Type B pancreatic cell (in vitro differentiated cells): ENCODE results near the gene SETDB1. TPM values are rescaled to one million over a fixed set of nuclear protein-coding genes. Genes with fewer than 3 reads are reported as not detected.
"Not testable (repeated sequence)": the region's sequence is repeated elsewhere in the genome, so short reads cannot be mapped to it uniquely, and the experiment has no call there.

Experiments
- DNase-seq: peaks from one replicate; pipeline ENCODE4 v3.0.0; 2021; ENCODE audit warnings: mixed read lengths; ENCODE audit not compliant: unreplicated experiment; ENCODE audit errors: extremely low spot score
- H3K27ac Mint-ChIP-seq: 2 replicates; pipeline ENCODE4 v1.8.0; 2021; ENCODE audit warnings: mild to moderate bottlenecking, mixed read lengths
- H3K27me3 Mint-ChIP-seq: 2 replicates; pipeline ENCODE4 v1.8.0; 2021; ENCODE audit warnings: mixed read lengths
- H3K36me3 Mint-ChIP-seq: 2 replicates; pipeline ENCODE4 v1.8.0; 2021; ENCODE audit warnings: mixed read lengths
- H3K4me1 Mint-ChIP-seq: one replicate; pipeline ENCODE4 v1.8.0; 2021; ENCODE audit warnings: mixed read lengths; ENCODE audit not compliant: unreplicated experiment
- H3K4me3 Mint-ChIP-seq: 2 replicates; pipeline ENCODE4 v1.8.0; 2021; ENCODE audit warnings: mild to moderate bottlenecking, mixed read lengths
- H3K9me3 Mint-ChIP-seq: 2 replicates; pipeline ENCODE4 v1.8.0; 2021; ENCODE audit warnings: mixed read lengths
- long read RNA-seq: library from polyadenylated mRNA; unstranded; transcript quantifications from one replicate; pipeline ENCODE4 v2.0.0, GENCODE V29; 2020
- total RNA-seq: library from RNA; stranded (reverse); gene quantifications from 2 replicates; pipeline ENCODE4 v1.2.1, GENCODE V29; 2021; ENCODE audit warnings: low replicate concordance
- TF ChIP-seq, protein P1 (sequence below): fragments of 200-600 bp; sonication (generic); conservative IDR thresholded peaks from 2 replicates; pipeline ENCODE4 v1.5.0; 2021; ENCODE audit warnings: antibody characterized with exemption, mild to moderate bottlenecking

The SETDB1 gene
- 53.5 and 73.8 TPM in 2 replicates for total RNA-seq
- long read RNA-seq, partial matches to known transcripts: 20 of 26 reads
- long read RNA-seq, other reads (novel, unspliced or antisense): 6 of 26 reads

DNA sequence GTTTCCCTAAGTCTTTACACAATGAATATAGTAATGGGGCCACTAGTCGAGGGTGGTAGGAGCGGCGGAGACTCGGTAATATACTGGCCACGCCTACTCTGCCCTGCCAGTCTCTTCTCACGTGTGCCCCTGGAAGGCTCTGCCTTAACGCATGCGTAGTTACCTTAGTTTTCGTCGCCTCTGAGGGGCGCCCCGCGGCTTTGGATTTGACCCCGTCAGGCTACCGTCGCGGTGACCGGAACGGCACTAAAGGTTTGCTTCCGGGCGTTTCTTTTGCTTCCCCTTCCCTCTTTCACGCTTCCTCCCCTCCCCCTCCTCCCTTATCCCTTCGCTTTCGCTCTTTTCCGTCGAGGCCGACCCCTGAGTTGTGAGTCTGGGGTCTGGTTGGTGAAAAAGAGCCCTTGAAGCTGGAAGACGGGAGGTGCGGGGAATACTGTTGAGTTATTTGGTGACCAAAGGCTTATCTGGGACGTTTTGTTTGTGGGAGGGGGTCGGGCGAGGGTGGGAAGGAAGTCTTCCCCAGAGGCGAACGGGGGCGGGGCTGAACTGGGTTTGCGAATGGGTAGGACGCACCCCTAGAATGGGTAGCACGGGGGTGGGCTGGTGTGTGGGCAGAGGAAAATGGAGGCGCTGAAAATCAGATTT, at the start of gene SETDB1:
TSS of gene SETDB1 (plus strand) at position 267 of the 645 bp plus-strand sequence. CDS start 1,352 bp downstream, outside the sequence.
- peak; percentile 96 for DNase-seq
- H3K36me3 Mint-ChIP-seq: peaks cover 32% of the 10 kb centered on the region
- peak within 1 kb of the TSS; percentile 99 for H3K4me3 Mint-ChIP-seq
- peak within 1 kb of the TSS; percentile 96 for H3K27ac Mint-ChIP-seq
- H3K27me3 Mint-ChIP-seq: no peaks in the 10 kb centered on the region
- no peaks in the 10 kb centered on the region for H3K9me3 Mint-ChIP-seq
- TF ChIP-seq, protein P1, sequence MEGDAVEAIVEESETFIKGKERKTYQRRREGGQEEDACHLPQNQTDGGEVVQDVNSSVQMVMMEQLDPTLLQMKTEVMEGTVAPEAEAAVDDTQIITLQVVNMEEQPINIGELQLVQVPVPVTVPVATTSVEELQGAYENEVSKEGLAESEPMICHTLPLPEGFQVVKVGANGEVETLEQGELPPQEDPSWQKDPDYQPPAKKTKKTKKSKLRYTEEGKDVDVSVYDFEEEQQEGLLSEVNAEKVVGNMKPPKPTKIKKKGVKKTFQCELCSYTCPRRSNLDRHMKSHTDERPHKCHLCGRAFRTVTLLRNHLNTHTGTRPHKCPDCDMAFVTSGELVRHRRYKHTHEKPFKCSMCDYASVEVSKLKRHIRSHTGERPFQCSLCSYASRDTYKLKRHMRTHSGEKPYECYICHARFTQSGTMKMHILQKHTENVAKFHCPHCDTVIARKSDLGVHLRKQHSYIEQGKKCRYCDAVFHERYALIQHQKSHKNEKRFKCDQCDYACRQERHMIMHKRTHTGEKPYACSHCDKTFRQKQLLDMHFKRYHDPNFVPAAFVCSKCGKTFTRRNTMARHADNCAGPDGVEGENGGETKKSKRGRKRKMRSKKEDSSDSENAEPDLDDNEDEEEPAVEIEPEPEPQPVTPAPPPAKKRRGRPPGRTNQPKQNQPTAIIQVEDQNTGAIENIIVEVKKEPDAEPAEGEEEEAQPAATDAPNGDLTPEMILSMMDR: no peak
- peaks cover 9% of the 10 kb centered on the region for H3K4me1 Mint-ChIP-seq

DNA sequence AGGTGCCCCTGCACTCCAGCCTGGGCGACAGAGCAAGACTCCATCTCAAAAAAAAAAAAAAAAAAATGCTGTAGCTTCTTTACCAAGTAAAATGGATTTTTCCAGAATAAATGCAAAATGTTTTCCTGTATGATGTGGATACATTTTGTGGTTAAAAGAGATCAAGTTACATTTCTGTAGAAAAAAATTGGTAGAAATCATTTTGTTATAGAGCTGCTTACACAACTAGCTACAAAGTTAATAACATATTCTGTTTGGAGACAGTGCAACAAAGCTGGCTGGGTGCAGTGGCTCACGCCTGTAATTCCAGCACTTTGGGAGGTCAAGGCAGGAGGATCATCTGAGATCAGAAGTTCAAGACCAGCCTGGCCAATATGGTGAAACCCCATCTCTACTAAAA, 47.2 kb upstream of the SETDB1 start:
- H3K36me3 Mint-ChIP-seq, H3K4me3 Mint-ChIP-seq, H3K27ac Mint-ChIP-seq, H3K27me3 Mint-ChIP-seq, H3K9me3 Mint-ChIP-seq, DNase-seq: not testable (repeated sequence)
- H3K4me1 Mint-ChIP-seq: peaks cover 17% of the 10 kb centered on the region

DNA sequence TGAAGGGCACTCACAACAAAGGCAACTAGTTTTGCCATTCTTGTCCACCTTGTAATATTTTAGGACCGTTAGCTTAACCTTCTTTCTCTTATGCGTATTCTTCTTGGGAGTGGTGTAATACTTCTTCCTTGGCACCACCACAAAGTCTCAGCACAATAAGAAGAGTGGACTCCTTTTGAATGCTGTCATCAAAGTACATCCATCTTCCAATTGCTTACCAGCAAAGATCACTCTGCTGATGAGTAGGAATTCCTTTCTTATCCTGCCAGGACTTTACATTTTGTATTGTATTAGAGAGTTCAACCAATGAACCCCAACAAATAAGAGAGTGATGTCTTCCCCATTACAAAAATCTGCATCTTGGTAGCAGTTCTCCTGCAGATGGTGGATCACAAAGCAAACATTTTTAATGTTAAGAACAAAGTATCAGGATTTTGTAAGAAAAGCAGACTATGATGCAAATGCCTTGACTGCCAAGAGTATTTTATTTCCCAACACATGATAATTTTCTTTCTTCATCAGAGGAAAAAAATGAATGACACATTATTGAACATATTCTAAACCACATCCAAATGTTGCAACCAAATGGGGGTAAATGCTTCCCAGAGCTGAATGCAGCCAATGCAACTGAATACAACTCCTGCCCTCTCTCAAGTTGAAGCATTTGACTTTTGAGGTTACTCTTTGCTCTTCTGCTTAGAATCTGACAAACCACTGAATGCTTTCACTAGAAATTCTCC, 44.7 kb upstream of the SETDB1 start:
- TF ChIP-seq, protein P1: no peak
- Mint-ChIP-seq H3K27ac (no peak overlapping the region), H3K36me3 (no peaks in the 10 kb centered on the region), H3K4me1 (peaks cover 3% of the 10 kb centered on the region), H3K27me3 (no peaks in the 10 kb centered on the region), H3K4me3 (no peak overlapping the region), H3K9me3 (no peaks in the 10 kb centered on the region)
- DNase-seq: no peak

DNA sequence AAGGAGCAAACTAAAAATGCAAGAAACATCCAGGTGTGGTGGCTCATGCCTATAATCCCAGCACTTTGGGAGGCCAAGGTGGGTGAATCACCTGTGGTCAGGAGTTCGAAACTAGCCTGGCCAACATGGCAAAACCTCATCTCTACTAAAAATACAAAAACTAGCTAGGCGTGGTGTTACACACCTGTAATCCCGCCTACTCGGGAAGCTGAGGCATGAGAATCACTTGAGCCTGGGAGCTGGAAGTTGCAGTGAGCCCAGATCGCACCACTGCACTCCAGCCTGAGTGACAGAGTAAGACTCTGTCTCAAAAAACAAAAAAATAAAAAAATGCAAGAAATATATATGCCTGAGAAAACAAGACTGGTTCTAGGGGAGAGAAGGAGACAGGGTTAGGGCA, 43.0 kb upstream of the SETDB1 start:
- H3K27ac Mint-ChIP-seq, H3K36me3 Mint-ChIP-seq, H3K4me1 Mint-ChIP-seq, H3K27me3 Mint-ChIP-seq, H3K4me3 Mint-ChIP-seq, DNase-seq, H3K9me3 Mint-ChIP-seq: not testable (repeated sequence)

DNA sequence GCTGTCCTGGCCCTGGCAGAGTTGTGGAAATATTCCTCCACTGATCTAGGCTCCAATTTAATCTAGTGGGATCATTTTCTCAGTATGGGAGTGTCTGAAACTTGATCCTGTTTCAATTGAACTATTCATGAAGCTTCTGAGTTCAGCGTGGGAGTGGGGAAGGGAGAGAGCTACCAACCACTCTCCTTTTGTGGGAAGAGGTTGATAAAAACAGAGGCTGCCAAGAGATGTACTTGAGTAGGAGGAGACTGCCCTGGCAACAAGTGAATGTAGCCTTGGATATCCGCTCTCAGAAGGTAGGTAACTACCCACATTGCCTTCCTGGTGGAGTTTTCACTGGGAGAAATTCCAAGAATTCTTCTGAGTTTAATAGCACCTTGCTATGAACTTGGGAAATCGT, 39.1 kb upstream of the SETDB1 start, which contains the start of gene CTXND2:
TSS of gene CTXND2 (plus strand) at position 119 of the 400 bp plus-strand sequence. CDS start 25,179 bp downstream, outside the sequence.
- TF ChIP-seq, protein P1: no peak
- no peak within 1 kb of the TSS for H3K27ac Mint-ChIP-seq
- H3K36me3 Mint-ChIP-seq: no peaks in the 10 kb centered on the region
- H3K9me3 Mint-ChIP-seq: no peaks in the 10 kb centered on the region
- H3K27me3 Mint-ChIP-seq: peaks cover 6% of the 10 kb centered on the region
- no peak within 1 kb of the TSS for H3K4me3 Mint-ChIP-seq
- peaks cover 9% of the 10 kb centered on the region for H3K4me1 Mint-ChIP-seq
- DNase-seq: no peak

DNA sequence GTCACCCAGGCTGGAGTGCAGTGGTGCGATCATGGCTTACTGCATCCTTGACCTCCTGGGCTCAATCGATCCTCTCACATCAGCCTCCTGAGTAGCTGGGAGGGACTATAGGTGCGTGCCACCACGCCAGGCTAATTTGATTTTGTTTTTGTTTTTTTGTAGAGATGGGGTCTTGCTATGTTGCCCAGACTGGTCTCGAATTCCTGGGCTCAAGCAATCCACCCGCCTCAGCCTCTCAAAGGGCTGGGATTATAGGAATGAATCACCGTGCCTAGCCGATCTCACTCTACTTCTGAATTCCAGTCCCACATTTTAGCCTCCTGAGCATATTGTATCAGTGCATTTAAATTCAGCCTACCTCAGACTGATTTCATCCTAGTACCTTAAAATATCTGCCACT, 37.4 kb upstream of the SETDB1 start:
- Mint-ChIP-seq H3K4me1 (peaks cover 9% of the 10 kb centered on the region), H3K9me3 (no peaks in the 10 kb centered on the region), H3K27me3 (peaks cover 6% of the 10 kb centered on the region), H3K27ac (no peak overlapping the region), H3K4me3 (no peak overlapping the region), H3K36me3 (no peaks in the 10 kb centered on the region)
- DNase-seq: no peak
- TF ChIP-seq, protein P1: no peak
